ENCODE results near the gene TRNT1. TPM values are rescaled to one million over a fixed set of nuclear protein-coding genes. Genes with fewer than 3 reads are reported as not detected.
A peak's percentile ranks its signal among the peaks of the same experiment; 100 is the strongest.

Gene TRNT1
- total and polyA plus RNA-seq, 2 donors (not counting 1 experiment from before 2014, with no cell fraction given): 14.9 to 27.7 TPM

DNA sequence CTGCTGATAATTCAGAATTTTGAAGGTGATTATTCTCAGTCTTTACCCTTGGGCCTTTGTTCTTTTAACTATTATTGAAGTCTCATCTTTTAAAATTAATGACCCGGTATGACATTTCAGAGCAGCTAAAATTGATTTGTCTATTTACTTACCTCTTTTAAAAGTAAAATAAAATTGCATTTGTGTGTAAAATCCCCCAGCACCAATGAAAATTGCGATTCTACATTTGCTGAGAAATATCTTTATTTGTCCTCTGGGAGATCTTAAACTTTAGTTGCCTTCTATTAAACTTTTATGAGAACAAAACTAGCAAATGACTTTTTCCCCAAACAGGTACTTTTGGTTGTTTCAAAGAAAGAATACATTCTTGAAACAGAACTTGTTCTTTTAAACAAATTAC, 9.1 kb upstream of the TRNT1 start:
- Histone ChIP-seq H2AFZ (ENCODE audit: low read length) (no peak overlapping the region), H3K27ac (ENCODE audit: insufficient read depth, low read length) (no peak overlapping the region), H3K79me2 (ENCODE audit: control insufficient read depth, insufficient read depth, low read length) (no peaks in the 10 kb centered on the region), H3K36me3 (ENCODE audit: control insufficient read depth, insufficient read depth, low read length) (no peaks in the 10 kb centered on the region), H3K27me3 (ENCODE audit: control insufficient read depth, insufficient read depth, low read length) (no peaks in the 10 kb centered on the region), H3K4me2 (ENCODE audit: extremely low read depth, insufficient read depth, low read length) (no peak overlapping the region), H3K4me1 (ENCODE audit: control insufficient read depth, extremely low read depth, insufficient read depth, low read length) (no peaks in the 10 kb centered on the region), H3K4me3 (replicated peaks in 1 of 4; ENCODE audit: control extremely low read depth in 1 of 4, insufficient read depth in 1 of 4, low read depth in 3 of 4, low read length in 4 of 4) (no peak overlapping the region), H3K9me3 (ENCODE audit: control insufficient read depth, insufficient read depth, low read depth, low read length) (no peaks in the 10 kb centered on the region), H4K20me1 (ENCODE audit: control insufficient read depth, extremely low read depth, insufficient read depth, low read length) (no peaks in the 10 kb centered on the region), H3K9ac (ENCODE audit: insufficient read depth, low read length) (no peak overlapping the region)
- TF ChIP-seq, protein P1, sequence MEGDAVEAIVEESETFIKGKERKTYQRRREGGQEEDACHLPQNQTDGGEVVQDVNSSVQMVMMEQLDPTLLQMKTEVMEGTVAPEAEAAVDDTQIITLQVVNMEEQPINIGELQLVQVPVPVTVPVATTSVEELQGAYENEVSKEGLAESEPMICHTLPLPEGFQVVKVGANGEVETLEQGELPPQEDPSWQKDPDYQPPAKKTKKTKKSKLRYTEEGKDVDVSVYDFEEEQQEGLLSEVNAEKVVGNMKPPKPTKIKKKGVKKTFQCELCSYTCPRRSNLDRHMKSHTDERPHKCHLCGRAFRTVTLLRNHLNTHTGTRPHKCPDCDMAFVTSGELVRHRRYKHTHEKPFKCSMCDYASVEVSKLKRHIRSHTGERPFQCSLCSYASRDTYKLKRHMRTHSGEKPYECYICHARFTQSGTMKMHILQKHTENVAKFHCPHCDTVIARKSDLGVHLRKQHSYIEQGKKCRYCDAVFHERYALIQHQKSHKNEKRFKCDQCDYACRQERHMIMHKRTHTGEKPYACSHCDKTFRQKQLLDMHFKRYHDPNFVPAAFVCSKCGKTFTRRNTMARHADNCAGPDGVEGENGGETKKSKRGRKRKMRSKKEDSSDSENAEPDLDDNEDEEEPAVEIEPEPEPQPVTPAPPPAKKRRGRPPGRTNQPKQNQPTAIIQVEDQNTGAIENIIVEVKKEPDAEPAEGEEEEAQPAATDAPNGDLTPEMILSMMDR (conservative IDR thresholded peaks at IDR 0.05 in 1 of 2, IDR thresholded peaks at IDR 0.05 in 1 of 2; ENCODE audit: low read depth in 1 of 2, low read length in 2 of 2): no peak
- no peak for TF ChIP-seq EZH2 (IDR thresholded peaks at IDR 0.05; ENCODE audit: low read length, missing control alignments)
- no peak for DNase-seq (ENCODE audit: low read depth in 2 of 2)

DNA sequence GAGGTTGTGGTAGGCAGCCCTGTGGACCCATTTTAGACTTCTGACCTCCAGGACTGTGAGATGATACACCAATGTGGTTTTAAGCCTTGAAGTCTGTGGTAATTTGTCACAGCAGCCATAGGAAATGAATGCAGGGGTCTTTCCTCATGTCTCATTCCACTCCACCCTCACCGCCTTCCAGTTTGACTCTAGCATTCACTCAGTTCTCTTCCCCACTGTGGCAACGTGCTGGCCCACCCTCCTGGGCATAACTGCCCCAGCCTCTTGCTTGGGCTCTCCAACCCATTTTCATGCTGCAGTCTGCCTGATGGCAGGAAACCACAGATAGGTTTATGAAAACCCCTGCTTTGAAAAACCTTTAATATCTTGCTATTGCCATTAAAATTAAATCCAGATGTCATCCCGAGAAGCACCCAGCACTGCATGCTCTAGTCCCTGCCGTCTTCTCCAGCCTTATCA, 7.3 kb upstream of the TRNT1 start:
- H3K79me2 ChIP-seq (ENCODE audit: control insufficient read depth, insufficient read depth, low read length): no peaks in the 10 kb centered on the region
- no peaks in the 10 kb centered on the region for H3K27me3 ChIP-seq (ENCODE audit: control insufficient read depth, insufficient read depth, low read length)
- H3K4me2 ChIP-seq (ENCODE audit: extremely low read depth, insufficient read depth, low read length): no peak overlapping the region
- H3K4me3 ChIP-seq (replicated peaks in 1 of 4; ENCODE audit: control extremely low read depth in 1 of 4, insufficient read depth in 1 of 4, low read depth in 3 of 4, low read length in 4 of 4): no peak overlapping the region
- no peak overlapping the region for H3K9ac ChIP-seq (ENCODE audit: insufficient read depth, low read length)
- no peaks in the 10 kb centered on the region for H3K9me3 ChIP-seq (ENCODE audit: control insufficient read depth, insufficient read depth, low read depth, low read length)
- no peak for DNase-seq (ENCODE audit: low read depth in 2 of 2)
- no peak for TF ChIP-seq EZH2 (IDR thresholded peaks at IDR 0.05; ENCODE audit: low read length, missing control alignments)
- TF ChIP-seq, protein P1 (conservative IDR thresholded peaks at IDR 0.05 in 1 of 2, IDR thresholded peaks at IDR 0.05 in 1 of 2; ENCODE audit: low read depth in 1 of 2, low read length in 2 of 2): no peak
- no peak overlapping the region for H3K27ac ChIP-seq (ENCODE audit: insufficient read depth, low read length)
- H3K4me1 ChIP-seq (ENCODE audit: control insufficient read depth, extremely low read depth, insufficient read depth, low read length): no peaks in the 10 kb centered on the region
- no peaks in the 10 kb centered on the region for H4K20me1 ChIP-seq (ENCODE audit: control insufficient read depth, extremely low read depth, insufficient read depth, low read length)
- no peaks in the 10 kb centered on the region for H3K36me3 ChIP-seq (ENCODE audit: control insufficient read depth, insufficient read depth, low read length)
- no peak overlapping the region for H2AFZ ChIP-seq (ENCODE audit: low read length)

DNA sequence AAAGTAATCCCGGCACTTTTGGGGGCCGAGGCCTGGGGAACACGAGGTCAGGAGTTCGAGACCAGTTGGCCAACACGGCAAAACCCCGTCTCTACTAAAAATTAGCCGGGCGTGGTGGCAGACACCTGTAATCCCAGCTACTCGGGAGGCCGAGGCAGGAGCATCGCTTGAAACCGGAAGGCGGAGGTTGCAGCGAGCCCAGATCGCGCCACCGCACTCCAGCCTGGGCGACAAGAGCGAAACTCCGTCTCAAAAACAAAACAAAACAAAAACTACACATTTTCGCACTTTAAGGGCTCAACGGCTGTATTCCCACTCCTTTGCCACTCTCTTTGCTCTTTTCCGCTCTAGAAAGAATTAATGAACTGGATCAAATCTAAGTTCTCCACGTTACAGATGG, 763 bp upstream of the TRNT1 start:
- Histone ChIP-seq H3K4me3 (replicated peaks in 1 of 4; ENCODE audit: control extremely low read depth in 1 of 4, insufficient read depth in 1 of 4, low read depth in 3 of 4, low read length in 4 of 4) (peak overlapping the region; percentile 74 to 95 (median 86)), H4K20me1 (ENCODE audit: control insufficient read depth, extremely low read depth, insufficient read depth, low read length) (no peaks in the 10 kb centered on the region), H3K4me1 (ENCODE audit: control insufficient read depth, extremely low read depth, insufficient read depth, low read length) (peaks cover 2% of the 10 kb centered on the region), H3K27me3 (ENCODE audit: control insufficient read depth, insufficient read depth, low read length) (no peaks in the 10 kb centered on the region), H3K27ac (ENCODE audit: insufficient read depth, low read length) (peak overlapping the region; percentile 99), H3K36me3 (ENCODE audit: control insufficient read depth, insufficient read depth, low read length) (peaks cover 3% of the 10 kb centered on the region), H3K4me2 (ENCODE audit: extremely low read depth, insufficient read depth, low read length) (peak overlapping the region; percentile 92), H2AFZ (ENCODE audit: low read length) (peak overlapping the region; percentile 98), H3K9me3 (ENCODE audit: control insufficient read depth, insufficient read depth, low read depth, low read length) (no peaks in the 10 kb centered on the region), H3K79me2 (ENCODE audit: control insufficient read depth, insufficient read depth, low read length) (peaks cover 20% of the 10 kb centered on the region), H3K9ac (ENCODE audit: insufficient read depth, low read length) (peak overlapping the region; percentile 98)
- DNase-seq (ENCODE audit: low read depth in 2 of 2): no peak
- TF ChIP-seq, protein P1 (conservative IDR thresholded peaks at IDR 0.05 in 1 of 2, IDR thresholded peaks at IDR 0.05 in 1 of 2; ENCODE audit: low read depth in 1 of 2, low read length in 2 of 2): no peak
- TF ChIP-seq EZH2 (IDR thresholded peaks at IDR 0.05; ENCODE audit: low read length, missing control alignments): no peak
